H1 (cell line): ENCODE measurements around the gene PPIP5K1. TPM values are rescaled to one million over a fixed set of nuclear protein-coding genes. Genes with fewer than 3 reads are reported as not detected.

Source experiments
- CTCF ChIA-PET: fragments of 300-600 bp; sonication (Branson Sonifier 250); formaldehyde crosslinking; loops from one replicate; lab custom pipeline; 2021; ENCODE audit not compliant: partially characterized antibody; lab: Charles Lee
- POLR2A ChIA-PET: fragments of 300-600 bp; sonication (Branson Sonifier 250); formaldehyde crosslinking; loops from one replicate; lab custom pipeline; 2021; ENCODE audit warnings: inconsistent platforms; ENCODE audit not compliant: partially characterized antibody; lab: Charles Lee
- DNase-seq, 2 experiments: peaks; one replicate each; pipeline versions ENCODE4 v3.0.0 to v3.0.0-alpha.2; 2010 to 2022; ENCODE audit warnings: low spot score in 2 of 2, low read depth in 1 of 2, mixed read lengths in 1 of 2
- FAIRE-seq: peaks from 2 replicates; lab custom pipeline; 2011; peaks lifted over from hg19 to GRCh38; lab: Jason Lieb, UNC
- H2AFZ ChIP-seq: 2 replicates; pipeline ENCODE4 v1.8.1; 2012; ENCODE audit warnings: low read length, inconsistent platforms
- H2AK5ac ChIP-seq: 2 replicates; pipeline ENCODE4 v1.6.1; 2013; ENCODE audit warnings: low read depth, low read length
- H2BK120ac ChIP-seq: replicated peaks from 2 replicates; pipeline ENCODE3; 2013; ENCODE audit warnings: low read depth, low read length, inconsistent platforms
- H2BK12ac ChIP-seq: 2 replicates; pipeline ENCODE4 v1.6.1; 2013; ENCODE audit warnings: low read depth, low read length
- H2BK15ac ChIP-seq: 2 replicates; pipeline ENCODE4 v1.6.1; 2013; ENCODE audit warnings: low read length
- H2BK20ac ChIP-seq: 2 replicates; pipeline ENCODE4 v1.6.1; 2013; ENCODE audit warnings: low read length
- H2BK5ac ChIP-seq: 2 replicates; pipeline ENCODE4 v1.6.1; 2013; ENCODE audit warnings: low read depth, low read length
- H3K14ac ChIP-seq: 2 replicates; pipeline ENCODE4 v1.6.1; 2013; ENCODE audit warnings: inconsistent platforms; ENCODE audit not compliant: insufficient read length
- H3K18ac ChIP-seq: 2 replicates; pipeline ENCODE4 v1.6.1; 2013; ENCODE audit warnings: low read length; ENCODE audit errors: extremely low read depth
- H3K23ac ChIP-seq: 2 replicates; pipeline ENCODE4 v1.6.1; 2013; ENCODE audit warnings: inconsistent platforms; ENCODE audit not compliant: insufficient read length
- H3K23me2 ChIP-seq: 2 replicates; pipeline ENCODE4 v1.6.1; 2013; ENCODE audit warnings: low read depth, low read length
- H3K27ac ChIP-seq: 2 replicates; pipeline ENCODE4 v1.6.1; 2011; ENCODE audit warnings: low read depth, low read length, inconsistent platforms
- H3K27me3 ChIP-seq, 4 experiments: replicated peaks in 1 of 4; 1 replicate in 1 of 4; 2 replicates in 3 of 4; pipeline versions ENCODE4 v1.6.1 to v1.8.1; 2011 to 2013; ENCODE audit warnings: low read length in 3 of 4, mild to moderate bottlenecking in 3 of 4, inconsistent platforms in 2 of 4, mixed read lengths in 2 of 4, moderate library complexity in 1 of 4; ENCODE audit not compliant: control insufficient read depth in 3 of 4, insufficient read depth in 3 of 4; ENCODE audit errors: extremely low read depth in 1 of 4
- H3K36me3 ChIP-seq, 4 experiments: 2 replicates each; pipeline versions ENCODE4 v1.6.1 to v1.8.1; 2011 to 2013; ENCODE audit warnings: mild to moderate bottlenecking in 4 of 4, low read length in 3 of 4, moderate library complexity in 2 of 4, control low read depth in 1 of 4, inconsistent platforms in 1 of 4; ENCODE audit not compliant: insufficient read depth in 4 of 4, control insufficient read depth in 2 of 4
- H3K4ac ChIP-seq: replicated peaks from 2 replicates; pipeline ENCODE3; 2013; ENCODE audit warnings: low read length, low read depth, mixed read lengths, inconsistent platforms; ENCODE audit not compliant: insufficient read length
- H3K4me1 ChIP-seq, 4 experiments: replicated peaks in 1 of 4; 1 replicate in 1 of 4; 2 replicates in 3 of 4; pipeline versions ENCODE4 v1.6.1 to v1.8.1; 2011 to 2013; ENCODE audit warnings: low read length in 3 of 4, inconsistent platforms in 2 of 4, mixed read lengths in 1 of 4; ENCODE audit not compliant: insufficient read depth in 4 of 4, control insufficient read depth in 3 of 4
- H3K4me2 ChIP-seq, 2 experiments: 2 replicates each; pipeline versions ENCODE4 v1.6.1 to v1.8.1; 2011 to 2013; ENCODE audit warnings: low read depth in 2 of 2, low read length in 2 of 2, control low read depth in 1 of 2, inconsistent platforms in 1 of 2, mild to moderate bottlenecking in 1 of 2; ENCODE audit not compliant: insufficient read depth in 1 of 2
- H3K4me3 ChIP-seq, 4 experiments: fragments of 200-600, 300-600 bp in 1 of 4; sonication (generic), shearing (Covaris generic), sonication (Bioruptor Twin) in 1 of 4; 2 replicates each; pipeline versions ENCODE4 v1.5.1 to v1.8.1; 2011 to 2016; ENCODE audit warnings: low read length in 4 of 4, low read depth in 3 of 4, control low read depth in 2 of 4, inconsistent platforms in 2 of 4, mild to moderate bottlenecking in 2 of 4, mixed read lengths in 1 of 4, moderate library complexity in 1 of 4; ENCODE audit not compliant: insufficient read depth in 2 of 4; ENCODE audit errors: extremely low read depth in 1 of 4
- H3K56ac ChIP-seq: replicated peaks from 2 replicates; pipeline ENCODE3; 2013; ENCODE audit warnings: low read depth, mild to moderate bottlenecking, mixed read lengths, low read length, inconsistent platforms; ENCODE audit not compliant: insufficient read length
- H3K79me1 ChIP-seq: 2 replicates; pipeline ENCODE4 v1.6.1; 2013; ENCODE audit warnings: low read depth, low read length, control low read depth
- H3K79me2 ChIP-seq, 2 experiments: 2 replicates each; pipeline versions ENCODE4 v1.6.1 to v1.8.1; 2012 to 2013; ENCODE audit warnings: low read length in 2 of 2, mild to moderate bottlenecking in 2 of 2, inconsistent platforms in 1 of 2; ENCODE audit not compliant: insufficient read depth in 2 of 2, control insufficient read depth in 1 of 2
- H3K9ac ChIP-seq, 4 experiments: replicated peaks in 1 of 4; 1 replicate in 1 of 4; 2 replicates in 3 of 4; pipeline versions ENCODE4 v1.6.1 to v1.8.1; 2011 to 2013; ENCODE audit warnings: low read depth in 3 of 4, low read length in 3 of 4, control low read depth in 2 of 4, mild to moderate bottlenecking in 2 of 4, moderate library complexity in 2 of 4, inconsistent platforms in 1 of 4; ENCODE audit errors: extremely low read depth in 1 of 4
- H3K9me3 ChIP-seq, 2 experiments: 2 replicates each; pipeline versions ENCODE4 v1.6.1 to v1.8.1; 2012 to 2013; ENCODE audit warnings: mild to moderate bottlenecking in 2 of 2, moderate library complexity in 2 of 2, control low read depth in 1 of 2, inconsistent platforms in 1 of 2, low read depth in 1 of 2, low read length in 1 of 2, mixed read lengths in 1 of 2; ENCODE audit not compliant: insufficient read depth in 2 of 2
- H4K20me1 ChIP-seq, 2 experiments: replicated peaks in 1 of 2; 2 replicates each; pipeline versions ENCODE3 to v1.8.1; 2011 to 2013; ENCODE audit warnings: inconsistent platforms in 2 of 2, low read length in 2 of 2, mild to moderate bottlenecking in 1 of 2; ENCODE audit not compliant: insufficient read depth in 2 of 2, control insufficient read depth in 1 of 2
- H4K5ac ChIP-seq: 2 replicates; pipeline ENCODE4 v1.6.1; 2013; ENCODE audit warnings: low read length, low read depth, mixed read lengths, inconsistent platforms; ENCODE audit not compliant: insufficient read length
- H4K8ac ChIP-seq: 2 replicates; pipeline ENCODE4 v1.8.0; 2013; ENCODE audit warnings: mild to moderate bottlenecking, moderate library complexity, low read length, inconsistent platforms; ENCODE audit not compliant: insufficient read depth; ENCODE audit errors: extremely low read depth
- H4K91ac ChIP-seq: replicated peaks from 2 replicates; pipeline ENCODE3; 2013; ENCODE audit warnings: low read length, mixed read lengths, inconsistent platforms; ENCODE audit not compliant: insufficient read length
- CBX8 ChIP-seq: fragments of 300-800, 300-1000 bp; sonication (generic); IDR thresholded peaks from 2 replicates; pipeline ENCODE4 v1.7.1; 2016; ENCODE audit warnings: low read depth, low read length, borderline replicate concordance
- CEBPB ChIP-seq: IDR thresholded peaks from 2 replicates; pipeline ENCODE4 v1.6.1; 2012; ENCODE audit warnings: low read depth, low read length
- CHD2 ChIP-seq: IDR thresholded peaks from 2 replicates; pipeline ENCODE4 v1.6.1; 2012; ENCODE audit warnings: low read length, improper control_type of control experiment
- EGR1 ChIP-seq: IDR thresholded peaks from 2 replicates; pipeline ENCODE4 v1.6.1; 2011; ENCODE audit warnings: low read depth, low read length, borderline replicate concordance
- GTF2F1 ChIP-seq: IDR thresholded peaks from 2 replicates; pipeline ENCODE4 v1.6.1; 2012; ENCODE audit warnings: low read depth, low read length, improper control_type of control experiment, borderline replicate concordance
- HDAC2 ChIP-seq, 2 experiments: fragments of 300-600 bp in 1 of 2; sonication (generic) in 1 of 2; IDR thresholded peaks; 2 replicates each; pipeline ENCODE4 v1.6.1; 2011 to 2012; ENCODE audit warnings: low read depth in 2 of 2, low read length in 2 of 2, mild to moderate bottlenecking in 2 of 2, moderate library complexity in 2 of 2, borderline replicate concordance in 1 of 2, inconsistent platforms in 1 of 2
- MAFK ChIP-seq: IDR thresholded peaks from 2 replicates; pipeline ENCODE4 v1.6.1; 2012; ENCODE audit warnings: low read depth, mild to moderate bottlenecking, improper control_type of control experiment, low read length
- SIRT6 ChIP-seq: IDR thresholded peaks from one replicate; pipeline ENCODE4 v1.7.1; 2012; ENCODE audit warnings: low read length, inconsistent platforms
- SRF ChIP-seq: IDR thresholded peaks from 2 replicates; pipeline ENCODE4 v1.6.1; 2011; ENCODE audit warnings: mild to moderate bottlenecking, low read depth, low read length, moderate library complexity
- TAF7 ChIP-seq: optimal IDR thresholded peaks from 2 replicates; pipeline ENCODE3; 2011; ENCODE audit warnings: low read depth, mild to moderate bottlenecking, inconsistent platforms, low read length, moderate library complexity, borderline replicate concordance
- YY1 ChIP-seq: IDR thresholded peaks from 2 replicates; pipeline ENCODE4 v1.6.1; 2011; ENCODE audit warnings: low read depth, mild to moderate bottlenecking, low read length
- WGBS, 2 experiments: shearing (Covaris generic) in 1 of 2; methylation state at CpG; one replicate each; pipeline versions ENCODE4 v1.1.6 to v1.1.7; 2013 to 2015; ENCODE audit warnings: low lambda C conversion rate in 2 of 2, mixed read lengths in 2 of 2, inconsistent platforms in 1 of 2, low coverage in 1 of 2, missing lambda C conversion rate in 1 of 2; ENCODE audit not compliant: insufficient replicate concordance in 2 of 2, insufficient coverage in 1 of 2, insufficient read length in 1 of 2; ENCODE audit errors: extremely low coverage in 1 of 2, missing lambda C conversion rate in 1 of 2; 5-methylcytosine and 5-hydroxymethylcytosine counted together
- polyA plus RNA-seq, 7 experiments: library from polyadenylated mRNA; depleted of rRNA in 3 of 7; stranded (reverse) in 5 of 7; unstranded in 2 of 7; fragments of >200 nt in 5 of 7; fragments of 200-250 nt in 2 of 7; gene quantifications; 1 replicate in 5 of 7; 2 replicates in 1 of 7; 4 replicates in 1 of 7; pipeline versions ENCODE4 v1.2.1 to v1.2.3, GENCODE V29; 2011 to 2013; ENCODE audit warnings: missing spikeins in 2 of 7, mixed read lengths in 2 of 7
- total RNA-seq: library from RNA; stranded (reverse); fragmentation: NEBNext Ultra II Directional; extraction: Animal tissue kit (Norgen Biotek cat#: 25700); gene quantifications from 2 replicates; pipeline ENCODE4 v1.2.1, GENCODE V29; 2021
- TF ChIP-seq, protein P1 (sequence below), 3 experiments: IDR thresholded peaks; 1 replicate in 2 of 3; 2 replicates in 1 of 3; pipeline versions ENCODE4 v1.5.1 to v1.6.1; 2011; ENCODE audit warnings: low read length in 3 of 3, mild to moderate bottlenecking in 3 of 3, inconsistent platforms in 2 of 3, low read depth in 1 of 3, moderate library complexity in 1 of 3; ENCODE audit not compliant: insufficient read depth in 1 of 3; ENCODE audit errors: control extremely low read depth in 1 of 3

PPIP5K1 gene
- total and polyA plus RNA-seq, 2 of the 8 experiments (the other 6 are each of a cell fraction or from before 2014, with no cell fraction given) = 18.8 to 22.7 TPM

DNA sequence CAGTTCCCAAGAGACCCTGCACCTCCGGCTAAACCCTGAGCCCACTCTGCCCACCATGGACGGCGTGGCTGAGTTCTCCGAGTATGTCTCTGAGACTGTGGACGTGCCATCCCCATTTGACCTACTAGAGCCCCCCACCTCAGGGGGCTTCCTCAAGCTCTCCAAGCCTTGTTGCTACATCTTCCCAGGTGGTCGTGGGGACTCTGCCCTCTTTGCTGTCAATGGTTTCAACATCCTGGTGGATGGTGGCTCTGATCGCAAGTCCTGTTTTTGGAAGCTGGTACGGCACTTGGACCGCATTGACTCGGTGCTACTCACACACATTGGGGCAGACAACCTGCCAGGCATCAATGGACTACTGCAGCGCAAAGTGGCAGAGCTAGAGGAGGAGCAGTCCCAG is 68.6 kb downstream of the PPIP5K1 start:
- no peak overlapping the region for H3K14ac ChIP-seq
- H4K8ac ChIP-seq = no peak overlapping the region
- H3K9ac ChIP-seq = no peak overlapping the region
- no peak for FAIRE-seq
- H3K23me2 ChIP-seq = peaks cover 15% of the 10 kb centered on the region; the same call in 1 of the 2 replicates
- WGBS, 2 experiments = 96% methylated on average over 11 of the region's 11 CpGs; no CpG with 5 or more reads in 1 of the 2 experiments
- POLR2A ChIA-PET = interaction anchor here (1.2 kb wide), 1 partner anchor 10 kb away, joined by 3 read pairs; no protein-coding TSS in a partner anchor
- H3K9me3 ChIP-seq = no peaks in the 10 kb centered on the region
- H3K4me2 ChIP-seq = no peak overlapping the region
- H3K79me2 ChIP-seq = no peaks in the 10 kb centered on the region
- H3K4me1 ChIP-seq = peaks cover 6 to 12% (median 6%) of the 10 kb centered on the region in 4 experiments; a peak in 6 of 7 replicates
- H2BK120ac ChIP-seq = no peak overlapping the region
- no peak overlapping the region for H3K4ac ChIP-seq
- H2BK12ac ChIP-seq = no peak overlapping the region
- CTCF ChIA-PET = interaction anchor here (0.9 to 1.6 kb wide), 2 partner anchors 9 to 10 kb away, joined by 3 to 5 read pairs; no protein-coding TSS in a partner anchor
- no peak overlapping the region for H2AK5ac ChIP-seq
- DNase-seq = no peak
- no peaks in the 10 kb centered on the region for H3K36me3 ChIP-seq
- H3K23ac ChIP-seq = no peak overlapping the region
- H3K27ac ChIP-seq = no peak overlapping the region
- H3K79me1 ChIP-seq = no peaks in the 10 kb centered on the region
- H3K18ac ChIP-seq = no peak overlapping the region
- no peak overlapping the region for H3K56ac ChIP-seq
- H3K27me3 ChIP-seq = peaks cover 0 to 33% (median 24%) of the 10 kb centered on the region in 4 experiments; a peak in 6 of 7 replicates
- H2BK15ac ChIP-seq = no peak overlapping the region
- H3K4me3 ChIP-seq = no peak overlapping the region
- no peaks in the 10 kb centered on the region for H4K20me1 ChIP-seq
- no peak overlapping the region for H4K5ac ChIP-seq
- H4K91ac ChIP-seq = no peak overlapping the region
- no peak overlapping the region for H2BK20ac ChIP-seq
- H2BK5ac ChIP-seq = no peak overlapping the region
- no peak overlapping the region for H2AFZ ChIP-seq
- no peak for TF ChIP-seq CBX8
- no peak for TF ChIP-seq CHD2
- no peak for TF ChIP-seq CEBPB
- no peak for TF ChIP-seq HDAC2 (IDR thresholded peaks at IDR 0.05; ENCODE audit: borderline replicate concordance in 1 of 2, low read depth in 2 of 2, low read length in 2 of 2)
- TF ChIP-seq TAF7 = no peak
- no peak for TF ChIP-seq SIRT6
- TF ChIP-seq MAFK = no peak
- no peak for TF ChIP-seq EGR1
- TF ChIP-seq, protein P1, sequence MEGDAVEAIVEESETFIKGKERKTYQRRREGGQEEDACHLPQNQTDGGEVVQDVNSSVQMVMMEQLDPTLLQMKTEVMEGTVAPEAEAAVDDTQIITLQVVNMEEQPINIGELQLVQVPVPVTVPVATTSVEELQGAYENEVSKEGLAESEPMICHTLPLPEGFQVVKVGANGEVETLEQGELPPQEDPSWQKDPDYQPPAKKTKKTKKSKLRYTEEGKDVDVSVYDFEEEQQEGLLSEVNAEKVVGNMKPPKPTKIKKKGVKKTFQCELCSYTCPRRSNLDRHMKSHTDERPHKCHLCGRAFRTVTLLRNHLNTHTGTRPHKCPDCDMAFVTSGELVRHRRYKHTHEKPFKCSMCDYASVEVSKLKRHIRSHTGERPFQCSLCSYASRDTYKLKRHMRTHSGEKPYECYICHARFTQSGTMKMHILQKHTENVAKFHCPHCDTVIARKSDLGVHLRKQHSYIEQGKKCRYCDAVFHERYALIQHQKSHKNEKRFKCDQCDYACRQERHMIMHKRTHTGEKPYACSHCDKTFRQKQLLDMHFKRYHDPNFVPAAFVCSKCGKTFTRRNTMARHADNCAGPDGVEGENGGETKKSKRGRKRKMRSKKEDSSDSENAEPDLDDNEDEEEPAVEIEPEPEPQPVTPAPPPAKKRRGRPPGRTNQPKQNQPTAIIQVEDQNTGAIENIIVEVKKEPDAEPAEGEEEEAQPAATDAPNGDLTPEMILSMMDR (IDR thresholded peaks at IDR 0.05; ENCODE audit: control extremely low read depth in 1 of 3, insufficient read depth in 1 of 3, low read depth in 1 of 3, low read length in 3 of 3) = no peak
- TF ChIP-seq YY1 = no peak
- TF ChIP-seq SRF = no peak
- TF ChIP-seq GTF2F1 = no peak
